Medulla oblongata (tissue), 1 donor: Measurements from ENCODE around the gene CHPF2.
A peak's percentile ranks its signal among the peaks of the same experiment; 100 is the strongest.

Source experiments
- DNase-seq: peaks from one replicate; pipeline ENCODE4 v3.0.0-alpha.2; 2015; ENCODE audit errors: extremely low spot score

Gene CHPF2

GRCh38 chr7:151265351-151265931, 33.2 kb downstream of the CHPF2 start:
- DNase-seq = no peak

DNA sequence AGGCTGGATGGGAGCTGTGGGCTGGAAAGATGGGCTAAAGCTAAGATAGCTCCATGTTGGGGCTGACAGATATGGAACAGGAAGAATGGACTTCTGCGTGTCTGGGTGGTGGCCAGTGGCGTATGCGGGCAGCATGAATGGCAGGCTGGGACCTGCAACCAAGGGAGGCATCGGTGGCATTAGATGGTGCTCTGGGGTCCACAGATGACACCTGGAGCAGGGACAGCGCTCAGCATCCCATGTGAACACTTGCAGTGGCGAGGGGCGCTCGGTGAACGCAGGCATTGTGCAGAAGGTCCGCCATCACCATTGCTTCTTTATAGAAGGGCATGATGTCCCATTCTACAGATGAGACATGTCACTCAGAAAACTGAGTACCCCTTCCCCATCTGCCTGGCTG, 37.2 kb downstream of the CHPF2 start:
- DNase-seq = no peak

DNA sequence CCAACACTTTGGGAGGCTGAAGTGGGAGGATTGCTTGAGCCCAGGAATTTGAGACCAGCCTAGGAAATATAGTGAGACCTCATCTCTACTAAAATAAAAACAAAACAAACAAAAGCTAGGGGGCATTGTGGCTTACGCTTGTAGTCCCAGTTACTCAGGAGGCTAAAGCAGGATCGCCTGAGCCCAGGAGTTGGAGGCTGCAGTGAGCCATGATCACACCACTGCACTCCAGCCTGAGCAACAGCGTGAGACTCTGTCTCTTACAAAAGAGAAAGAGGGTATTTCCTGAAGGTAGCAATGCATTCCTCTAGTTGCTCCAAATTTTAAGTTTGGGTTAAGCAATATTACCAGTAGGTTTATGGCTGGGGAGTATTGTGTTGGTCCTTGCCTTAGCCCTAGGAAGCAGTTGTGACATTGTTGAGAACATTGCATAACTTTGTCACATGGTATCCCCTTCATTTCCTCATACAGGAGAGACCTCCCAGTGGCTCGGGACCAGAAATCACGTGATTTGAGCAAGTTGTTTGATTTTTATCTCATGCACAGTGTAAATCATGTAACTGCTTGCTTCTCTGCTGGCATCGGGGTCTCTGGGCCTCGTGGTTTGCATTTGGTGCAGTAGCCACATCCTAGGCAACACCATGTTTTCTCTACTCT, 39.5 kb downstream of the CHPF2 start:
- DNase-seq = peak; percentile 82

GRCh38 chr7:151272405-151272804, 40.1 kb downstream of the CHPF2 start:
- no peak for DNase-seq

- no peak for DNase-seq
Measured at GRCh38 chr7:151272877-151273276, 40.6 kb downstream of the CHPF2 start.

GRCh38 chr7:151273651-151274390, 41.5 kb downstream of the CHPF2 start:
- DNase-seq = peak; percentile 30

DNA sequence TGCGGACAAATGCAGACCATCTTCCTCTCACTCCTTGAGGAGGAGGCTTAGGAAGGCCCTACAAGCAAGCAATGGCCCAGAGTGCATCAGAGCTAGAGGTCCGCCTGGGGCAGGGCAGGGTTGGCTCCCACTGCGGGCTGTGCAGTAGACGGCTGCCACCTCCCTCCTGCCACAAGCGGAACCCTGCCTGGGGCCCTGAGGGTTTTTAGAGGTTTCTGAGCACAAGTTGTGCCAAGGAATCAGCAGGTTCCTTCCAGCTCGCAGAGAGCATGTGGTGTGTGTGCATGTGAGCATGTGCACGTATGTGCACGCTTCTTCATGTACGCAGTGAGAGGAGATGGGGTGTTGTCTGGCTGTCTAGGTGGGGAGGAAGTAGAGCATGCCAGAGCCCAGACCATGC, 42.1 kb downstream of the CHPF2 start:
- peak; percentile 24 for DNase-seq

- no peak for DNase-seq
Measured at GRCh38 chr7:151274936-151275812, 42.9 kb downstream of the CHPF2 start.

DNA sequence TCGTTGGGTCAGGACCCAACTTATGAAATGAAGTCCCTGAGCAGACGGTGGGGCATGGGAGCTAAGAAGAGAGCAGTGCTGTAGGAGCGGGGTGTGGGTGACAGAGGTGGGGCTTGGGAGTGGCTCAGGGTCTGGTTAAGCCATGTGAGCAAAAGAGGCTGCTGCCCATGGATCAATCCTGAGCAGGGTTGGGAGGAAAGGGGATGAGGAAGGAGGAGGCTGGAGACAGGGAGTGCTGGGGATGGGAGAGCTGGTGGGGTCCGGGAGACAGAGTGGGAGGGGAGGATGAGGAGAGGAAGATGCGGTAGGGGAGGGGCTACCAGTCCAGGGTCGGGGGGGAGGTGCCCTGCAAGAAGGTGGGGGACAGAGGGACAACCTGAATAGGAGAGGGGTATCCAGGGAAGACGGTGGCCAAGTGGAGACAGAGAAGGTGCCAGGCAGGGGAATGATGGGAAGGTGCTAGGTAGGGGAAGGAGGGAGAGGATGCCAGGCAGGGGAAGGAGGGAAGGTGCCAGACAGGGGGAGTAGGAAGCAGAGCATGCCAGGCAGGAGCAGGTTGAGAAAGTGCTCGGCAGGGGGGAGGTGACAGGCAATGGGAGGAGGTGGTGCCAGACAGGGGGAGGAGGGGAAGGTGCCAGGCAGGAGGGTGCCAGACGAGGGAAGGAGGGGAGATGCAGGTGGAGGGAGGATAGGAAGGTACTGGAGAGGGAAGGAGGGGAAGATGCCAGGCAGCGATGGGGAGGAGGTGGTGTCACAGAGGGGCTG, 43.7 kb downstream of the CHPF2 start:
- no peak for DNase-seq

GRCh38 chr7:151276666-151277590, 44.6 kb downstream of the CHPF2 start:
- DNase-seq = peak; percentile 53

- no peak for DNase-seq
Measured at GRCh38 chr7:151277631-151278030, 45.3 kb downstream of the CHPF2 start.

GRCh38 chr7:151278949-151279348, 46.7 kb downstream of the CHPF2 start:
- DNase-seq = no peak

GRCh38 chr7:151279868-151280267, 47.6 kb downstream of the CHPF2 start:
- DNase-seq = no peak

DNA sequence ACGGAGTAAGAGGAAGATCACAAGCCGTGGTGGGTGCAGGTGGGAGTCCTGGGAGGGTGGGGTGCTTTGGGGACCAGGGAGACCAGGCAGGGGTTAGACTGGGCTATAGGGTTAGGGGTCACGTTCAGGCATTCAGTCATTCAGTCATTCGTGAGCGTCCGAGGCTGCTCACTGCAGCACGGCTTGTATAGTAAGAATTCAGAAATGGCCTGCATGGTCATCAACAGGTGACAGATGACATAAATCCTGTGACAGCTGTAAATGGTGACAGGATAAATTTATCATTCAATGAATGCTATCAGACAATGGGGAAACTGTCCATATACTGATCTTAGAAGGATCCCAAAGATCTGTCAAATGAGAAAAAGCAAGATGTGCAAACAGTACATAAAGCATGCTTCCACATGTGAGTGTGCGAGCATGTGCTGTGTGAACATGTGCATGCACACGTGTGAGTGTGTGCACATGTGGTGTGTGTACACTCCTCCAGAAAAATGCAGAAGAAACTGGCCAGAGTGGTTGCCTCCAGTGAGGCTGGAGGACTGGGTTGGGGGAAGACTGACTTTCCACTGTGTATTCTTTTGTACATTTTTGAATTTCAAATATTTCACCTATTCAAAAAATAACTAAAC, 48.2 kb downstream of the CHPF2 start:
- DNase-seq = no peak

DNA sequence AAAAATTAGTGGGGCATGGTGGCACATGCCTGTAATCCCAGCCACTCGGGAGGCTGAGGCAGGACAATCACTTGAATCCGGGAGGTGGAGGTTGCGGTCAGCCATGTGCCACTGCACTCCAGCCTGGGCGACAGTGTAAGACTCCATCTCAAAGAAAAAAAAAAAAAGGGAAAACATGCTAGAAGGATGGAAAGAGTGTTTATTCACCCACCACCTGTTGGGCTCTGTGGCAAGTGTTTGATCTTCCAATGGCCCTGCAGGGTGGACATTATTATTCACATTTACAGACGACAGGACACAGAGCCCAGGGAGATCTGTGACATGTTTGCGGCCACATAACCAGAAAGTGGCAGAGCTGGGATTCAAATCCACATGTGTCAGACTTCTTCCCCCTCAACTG, 49.4 kb downstream of the CHPF2 start:
- no peak for DNase-seq

DNA sequence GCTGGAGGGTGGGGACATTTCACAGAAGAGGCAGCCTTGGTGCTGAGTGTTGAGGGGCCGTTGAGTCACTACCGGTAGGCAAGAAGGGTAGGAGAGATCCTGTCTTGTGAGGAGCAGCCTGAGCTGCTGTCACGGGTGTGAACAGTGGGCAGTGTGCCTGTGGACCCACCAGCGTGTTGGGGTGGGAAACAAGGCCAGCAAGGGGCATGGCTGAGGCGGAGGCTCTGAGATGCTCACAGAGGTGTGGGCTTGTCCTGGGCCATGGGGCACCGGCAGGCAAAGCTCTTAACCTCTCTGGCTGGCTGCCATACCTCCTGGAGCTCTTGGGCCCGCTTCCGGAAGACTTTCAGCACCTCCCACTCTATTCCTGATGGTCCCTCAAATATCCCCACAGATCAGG, 49.8 kb downstream of the CHPF2 start:
- no peak for DNase-seq

DNA sequence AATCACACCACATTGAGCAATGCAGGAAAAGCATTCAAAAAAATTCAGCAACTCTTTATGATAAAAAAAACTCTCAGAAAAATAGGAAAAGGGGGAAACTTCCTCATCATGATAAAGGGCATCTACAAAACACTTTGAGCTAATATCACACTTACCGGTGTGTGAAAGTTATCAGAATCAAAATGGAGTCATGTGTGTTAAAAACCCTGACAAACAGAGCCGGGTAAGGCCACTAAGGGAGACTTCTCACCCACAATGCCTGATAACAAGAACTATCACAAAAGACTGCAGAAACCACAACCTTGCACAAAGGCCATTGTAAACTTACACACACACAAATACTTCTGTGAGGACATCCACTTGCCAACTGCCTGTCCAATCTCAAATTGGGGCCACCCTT, 51.0 kb downstream of the CHPF2 start:
- no peak for DNase-seq

- DNase-seq = no peak
Measured at GRCh38 chr7:151286148-151286547, 53.9 kb downstream of the CHPF2 start.
